ENCODE data around the gene GSTM1. TPM values are rescaled to one million over a fixed set of nuclear protein-coding genes. Genes with fewer than 3 reads are reported as not detected.
A peak's percentile ranks its signal among the peaks of the same experiment; 100 is the strongest.

GSTM1 gene
- total RNA-seq, 3 donors from 2014 or later: 18.0 to 30.6 (median 20.0) TPM

DNA sequence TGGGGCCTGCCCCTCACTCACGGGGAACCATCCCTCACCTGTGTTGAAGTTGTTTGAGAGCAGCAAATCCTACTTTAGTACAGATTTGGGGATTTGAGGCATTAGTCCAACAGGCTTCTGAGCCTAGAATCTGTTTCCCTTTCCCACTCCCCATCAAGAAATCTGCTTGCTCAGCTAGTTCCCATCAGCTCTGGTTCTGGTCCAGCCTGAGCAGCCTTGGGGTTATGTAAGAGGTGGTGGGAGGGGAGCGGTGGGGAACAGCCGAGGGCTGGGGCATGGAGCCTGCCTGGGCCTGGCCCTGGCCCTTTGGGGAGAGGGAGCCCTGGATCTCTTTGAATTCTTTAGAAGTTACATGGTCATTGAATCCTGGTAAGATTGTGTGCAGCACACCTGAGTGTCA, 28.5 kb downstream of the GSTM1 start:
- Histone ChIP-seq H3K4me3 (no peak overlapping the region), H3K4me1 (ENCODE audit: low read depth) (peaks cover 4% of the 10 kb centered on the region), H3K36me3 (ENCODE audit: low read depth) (no peaks in the 10 kb centered on the region), H3K9me3 (no peaks in the 10 kb centered on the region)
- intact Hi-C loops (cut with DNase I, micrococcal nuclease): no loop called here
- TF ChIP-seq, protein P1, sequence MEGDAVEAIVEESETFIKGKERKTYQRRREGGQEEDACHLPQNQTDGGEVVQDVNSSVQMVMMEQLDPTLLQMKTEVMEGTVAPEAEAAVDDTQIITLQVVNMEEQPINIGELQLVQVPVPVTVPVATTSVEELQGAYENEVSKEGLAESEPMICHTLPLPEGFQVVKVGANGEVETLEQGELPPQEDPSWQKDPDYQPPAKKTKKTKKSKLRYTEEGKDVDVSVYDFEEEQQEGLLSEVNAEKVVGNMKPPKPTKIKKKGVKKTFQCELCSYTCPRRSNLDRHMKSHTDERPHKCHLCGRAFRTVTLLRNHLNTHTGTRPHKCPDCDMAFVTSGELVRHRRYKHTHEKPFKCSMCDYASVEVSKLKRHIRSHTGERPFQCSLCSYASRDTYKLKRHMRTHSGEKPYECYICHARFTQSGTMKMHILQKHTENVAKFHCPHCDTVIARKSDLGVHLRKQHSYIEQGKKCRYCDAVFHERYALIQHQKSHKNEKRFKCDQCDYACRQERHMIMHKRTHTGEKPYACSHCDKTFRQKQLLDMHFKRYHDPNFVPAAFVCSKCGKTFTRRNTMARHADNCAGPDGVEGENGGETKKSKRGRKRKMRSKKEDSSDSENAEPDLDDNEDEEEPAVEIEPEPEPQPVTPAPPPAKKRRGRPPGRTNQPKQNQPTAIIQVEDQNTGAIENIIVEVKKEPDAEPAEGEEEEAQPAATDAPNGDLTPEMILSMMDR (IDR thresholded peaks at IDR 0.05): no peak
- ATAC-seq (no peak), DNase-seq (no peak)

DNA sequence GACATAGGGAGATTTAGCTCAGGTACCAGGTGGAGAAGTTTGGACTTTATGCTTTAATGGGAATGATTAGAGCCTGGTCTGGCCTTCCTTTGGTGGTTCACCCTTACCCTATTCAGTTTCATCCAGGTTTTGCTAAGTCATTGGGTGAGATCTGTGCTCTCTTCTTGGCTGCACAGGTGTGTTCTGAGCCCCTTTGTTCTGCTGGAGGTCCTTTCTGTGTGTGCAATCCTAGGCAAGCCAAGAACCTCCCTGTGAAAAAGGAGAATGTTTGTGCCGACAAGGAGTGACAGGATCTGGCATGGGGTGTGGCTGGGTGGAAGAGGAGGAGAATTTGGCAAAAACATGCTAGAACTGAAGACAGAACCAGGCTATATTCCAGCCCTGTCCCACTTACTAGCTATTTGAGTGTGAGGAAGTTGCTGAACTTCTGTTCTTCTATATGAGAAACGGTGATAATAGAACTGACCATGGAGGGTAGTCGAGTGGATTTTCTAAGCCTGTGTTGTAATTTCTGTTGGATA, 29.0 kb downstream of the GSTM1 start:
- Histone ChIP-seq H3K36me3 (ENCODE audit: low read depth) (no peaks in the 10 kb centered on the region), H3K4me3 (no peak overlapping the region), H3K9me3 (no peaks in the 10 kb centered on the region), H3K4me1 (ENCODE audit: low read depth) (peaks cover 4% of the 10 kb centered on the region)
- DNase-seq: no peak
- intact Hi-C loops (cut with DNase I, micrococcal nuclease): no loop called here
- TF ChIP-seq, protein P1 (IDR thresholded peaks at IDR 0.05): no peak
- no peak for ATAC-seq

DNA sequence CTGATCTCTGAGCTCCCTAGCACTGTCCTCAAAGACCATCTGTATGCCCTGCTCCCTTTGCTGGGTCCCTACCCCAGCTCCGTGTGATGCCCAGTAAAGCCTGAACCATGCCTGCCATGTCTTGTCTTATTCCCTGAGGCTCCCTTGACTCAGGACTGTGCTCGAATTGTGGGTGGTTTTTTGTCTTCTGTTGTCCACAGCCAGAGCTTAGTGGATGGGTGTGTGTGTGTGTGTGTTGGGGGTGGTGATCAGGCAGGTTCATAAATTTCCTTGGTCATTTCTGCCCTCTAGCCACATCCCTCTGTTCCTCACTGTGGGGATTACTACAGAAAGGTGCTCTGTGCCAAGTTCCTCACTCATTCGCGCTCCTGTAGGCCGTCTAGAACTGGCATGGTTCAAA, 30.1 kb downstream of the GSTM1 start:
- H3K4me1 ChIP-seq (ENCODE audit: low read depth): peaks cover 4% of the 10 kb centered on the region
- H3K4me3 ChIP-seq: no peak overlapping the region
- ATAC-seq (no peak), DNase-seq (no peak)
- no peaks in the 10 kb centered on the region for H3K9me3 ChIP-seq
- H3K36me3 ChIP-seq (ENCODE audit: low read depth): no peaks in the 10 kb centered on the region
- TF ChIP-seq, protein P1 (IDR thresholded peaks at IDR 0.05): no peak
- intact Hi-C loops (cut with DNase I, micrococcal nuclease): no loop called here

DNA sequence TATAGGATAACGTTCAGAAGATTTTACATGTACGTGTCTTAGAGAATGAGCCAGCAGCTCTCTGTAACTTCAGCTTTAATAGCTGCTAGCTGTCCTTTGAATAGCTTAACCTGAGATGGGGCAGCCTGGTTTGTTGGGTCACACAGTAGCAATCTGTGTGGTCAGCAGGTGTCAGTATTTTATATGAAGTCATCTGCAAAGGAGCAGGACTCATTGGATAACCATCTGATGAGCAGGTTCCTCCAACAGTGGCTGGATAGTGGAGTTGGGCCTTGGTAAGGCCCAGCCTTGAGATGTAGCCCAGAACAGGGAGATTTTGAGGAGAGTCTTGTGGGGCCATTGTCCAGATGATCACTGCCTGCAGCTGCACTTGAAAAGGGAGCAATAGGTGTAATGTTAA, 30.9 kb downstream of the GSTM1 start:
- Histone ChIP-seq H3K9me3 (no peaks in the 10 kb centered on the region), H3K36me3 (ENCODE audit: low read depth) (no peaks in the 10 kb centered on the region), H3K4me3 (no peak overlapping the region), H3K4me1 (ENCODE audit: low read depth) (peaks cover 4% of the 10 kb centered on the region)
- TF ChIP-seq, protein P1 (IDR thresholded peaks at IDR 0.05): no peak
- intact Hi-C loops (cut with DNase I, micrococcal nuclease): no loop called here
- ATAC-seq (peak; percentile 82), DNase-seq (peak in 1 of 3 donors; percentile 55)

DNA sequence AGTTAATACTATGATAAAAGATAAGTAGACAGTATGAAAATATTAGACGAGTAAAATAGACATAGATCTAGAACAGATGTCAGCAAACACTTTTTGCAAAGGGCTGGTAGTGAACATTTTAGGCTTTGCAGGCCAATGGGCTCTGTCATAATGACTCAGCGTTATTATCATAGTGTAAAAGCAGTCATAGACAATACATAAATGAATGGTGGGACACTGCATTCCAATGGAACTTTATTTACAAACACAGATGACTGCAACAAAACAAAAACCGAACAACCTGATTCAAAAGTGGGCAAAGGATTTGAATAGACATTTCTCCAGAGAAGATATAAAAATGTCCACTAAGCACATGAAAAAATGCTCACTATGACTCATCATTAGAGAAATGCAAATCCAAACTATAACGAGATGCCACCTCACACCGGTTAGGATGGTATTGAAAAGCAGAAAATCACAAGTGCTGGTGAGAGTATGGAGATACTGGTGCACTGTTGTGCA, 31.8 kb downstream of the GSTM1 start:
- DNase-seq (no peak), ATAC-seq (no peak)
- intact Hi-C loops (cut with DNase I, micrococcal nuclease): no loop called here
- H3K4me1 ChIP-seq (ENCODE audit: low read depth): peaks cover 4% of the 10 kb centered on the region
- no peak overlapping the region for H3K4me3 ChIP-seq
- H3K9me3 ChIP-seq: no peaks in the 10 kb centered on the region
- TF ChIP-seq, protein P1 (IDR thresholded peaks at IDR 0.05): no peak
- H3K36me3 ChIP-seq (ENCODE audit: low read depth): no peaks in the 10 kb centered on the region

DNA sequence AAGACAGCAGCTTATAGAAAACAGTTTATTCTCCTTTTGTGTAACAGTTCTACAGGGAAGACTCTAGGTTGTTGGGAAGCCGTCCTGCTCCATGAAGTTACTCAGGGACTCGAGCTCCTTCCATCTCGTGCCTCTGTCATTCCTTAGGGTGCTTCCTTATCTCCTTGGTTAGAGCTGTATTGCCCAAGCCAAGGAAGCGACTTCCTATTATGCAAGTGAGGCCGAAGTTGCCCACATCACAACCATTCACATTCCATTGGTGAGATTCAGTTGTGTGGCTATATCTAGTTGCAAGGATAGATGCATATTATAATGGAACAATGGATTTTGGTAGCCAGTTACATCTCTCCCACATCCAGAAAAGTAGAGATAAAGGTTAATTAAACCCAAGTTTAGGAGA, 33.4 kb downstream of the GSTM1 start:
- DNase-seq (no peak), ATAC-seq (no peak)
- no peaks in the 10 kb centered on the region for H3K36me3 ChIP-seq (ENCODE audit: low read depth)
- intact Hi-C loops (cut with DNase I, micrococcal nuclease): no loop called here
- H3K4me1 ChIP-seq (ENCODE audit: low read depth): peaks cover 4% of the 10 kb centered on the region
- TF ChIP-seq, protein P1 (IDR thresholded peaks at IDR 0.05): no peak
- no peaks in the 10 kb centered on the region for H3K9me3 ChIP-seq
- no peak overlapping the region for H3K4me3 ChIP-seq
